GM18858 (cell line): ENCODE results near the gene KRTAP12-1.

ENCODE experiments used
- ATAC-seq: cut with Tn5 transposase; IDR thresholded peaks from one replicate; pipeline ENCODE4 v1.9.1; 2021; ENCODE audit not compliant: unreplicated experiment

Gene KRTAP12-1

GRCh38 chr21:44711327-44712202 is 29.6 kb upstream of the KRTAP12-1 start, which contains the start of gene TSPEAR:
TSPEAR (minus strand) TSS chr21:44711572; CDS start chr21:44711514, 58 bp downstream.
- ATAC-seq = no peak

- no peak for ATAC-seq
Observed at GRCh38 chr21:44710756-44711326, 28.9 kb upstream of the KRTAP12-1 start.

- no peak for ATAC-seq
Observed at GRCh38 chr21:44710294-44710665, 28.3 kb upstream of the KRTAP12-1 start.

GRCh38 chr21:44709426-44710293 is 27.7 kb upstream of the KRTAP12-1 start:
- ATAC-seq = no peak

GRCh38 chr21:44708866-44709425 is 27.0 kb upstream of the KRTAP12-1 start:
- ATAC-seq = no peak

- ATAC-seq = no peak
Observed at GRCh38 chr21:44708213-44708865, 26.4 kb upstream of the KRTAP12-1 start.

- ATAC-seq = no peak
Observed at GRCh38 chr21:44706706-44707581, 25.0 kb upstream of the KRTAP12-1 start.

GRCh38 chr21:44706026-44706705 is 24.2 kb upstream of the KRTAP12-1 start:
- no peak for ATAC-seq

GRCh38 chr21:44704636-44705001 is 22.7 kb upstream of the KRTAP12-1 start:
- no peak for ATAC-seq

GRCh38 chr21:44703731-44704635 is 22.0 kb upstream of the KRTAP12-1 start:
- ATAC-seq = no peak

- ATAC-seq = no peak
Observed at GRCh38 chr21:44702973-44703730, 21.2 kb upstream of the KRTAP12-1 start.

GRCh38 chr21:44702111-44702972 is 20.4 kb upstream of the KRTAP12-1 start:
- no peak for ATAC-seq

GRCh38 chr21:44701541-44701940 is 19.6 kb upstream of the KRTAP12-1 start:
- no peak for ATAC-seq

GRCh38 chr21:44701023-44701400 is 19.0 kb upstream of the KRTAP12-1 start:
- no peak for ATAC-seq

GRCh38 chr21:44700101-44701022 is 18.4 kb upstream of the KRTAP12-1 start:
- no peak for ATAC-seq
